ENCODE measurements around the gene KIFC3. TPM values are rescaled to one million over a fixed set of nuclear protein-coding genes. Genes with fewer than 3 reads are reported as not detected.
"Not testable (repeated sequence)": the region's sequence is repeated elsewhere in the genome, so short reads cannot be mapped to it uniquely, and the experiment has no call there.

The KIFC3 gene
- total RNA-seq, 2 experiments from 2014 or later: 3.0 to 3.1 TPM

DNA sequence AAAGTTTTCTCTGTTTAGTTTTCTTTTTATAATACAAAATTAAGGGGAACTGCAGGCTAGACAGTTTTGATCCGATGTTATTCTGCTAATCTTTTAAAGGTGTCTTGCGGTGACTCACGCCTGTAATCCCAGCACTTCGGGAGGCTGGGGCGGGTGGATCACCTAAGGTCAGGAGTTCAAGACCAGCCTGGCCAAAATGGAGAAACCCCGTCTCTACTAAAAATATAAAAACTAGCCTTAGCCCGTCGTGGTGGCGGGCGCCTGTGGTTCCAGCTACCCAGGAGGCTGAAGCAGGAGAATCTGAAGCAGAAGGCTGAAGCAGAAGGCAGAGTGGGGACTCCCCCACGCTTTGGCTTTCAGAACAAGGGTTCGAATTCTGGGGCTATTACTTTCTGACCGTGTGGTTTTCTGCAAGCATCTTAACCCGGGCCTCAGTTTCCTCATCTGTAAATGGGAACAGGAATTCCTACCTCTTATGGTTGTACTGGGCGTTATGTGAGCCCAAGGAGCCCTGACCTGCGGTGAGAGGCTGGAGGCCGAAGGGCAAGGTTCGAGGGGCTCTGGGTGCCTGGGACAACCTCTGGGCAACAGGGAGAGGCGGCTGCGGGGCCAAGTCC lies 67.9 kb downstream of the KIFC3 start:
- ChIA-PET POLR2A (interaction anchor here (0.6 to 1.2 kb wide), 3 partner anchors 41 to 152 kb away, joined by 3 to 5 read pairs (median 3); no protein-coding TSS in a partner anchor), CTCF (interaction anchor here (0.6 to 2.8 kb wide), 3 partner anchors 78 to 158 kb away, joined by 3 to 13 read pairs (median 12); no protein-coding TSS in a partner anchor)

DNA sequence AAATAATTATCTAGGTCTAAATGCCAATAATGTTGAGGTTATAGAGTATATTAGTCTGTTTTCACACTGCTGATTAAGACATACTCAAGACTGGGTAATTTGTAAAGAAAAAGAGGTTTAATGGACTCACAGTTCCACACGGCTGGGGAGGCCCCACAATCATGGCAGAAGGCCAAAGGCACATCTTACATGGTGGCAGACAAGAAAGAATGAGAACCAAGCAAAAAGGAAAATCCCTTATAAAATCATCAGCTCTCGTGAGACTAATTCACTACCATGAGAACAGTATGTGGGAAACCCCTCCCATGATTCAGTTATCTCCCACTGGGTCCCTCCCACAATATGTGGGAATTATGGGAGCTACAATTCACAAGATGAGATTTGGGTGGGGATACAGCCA lies 69.6 kb downstream of the KIFC3 start:
- CTCF ChIA-PET: no interaction called here
- POLR2A ChIA-PET: no interaction called here

DNA sequence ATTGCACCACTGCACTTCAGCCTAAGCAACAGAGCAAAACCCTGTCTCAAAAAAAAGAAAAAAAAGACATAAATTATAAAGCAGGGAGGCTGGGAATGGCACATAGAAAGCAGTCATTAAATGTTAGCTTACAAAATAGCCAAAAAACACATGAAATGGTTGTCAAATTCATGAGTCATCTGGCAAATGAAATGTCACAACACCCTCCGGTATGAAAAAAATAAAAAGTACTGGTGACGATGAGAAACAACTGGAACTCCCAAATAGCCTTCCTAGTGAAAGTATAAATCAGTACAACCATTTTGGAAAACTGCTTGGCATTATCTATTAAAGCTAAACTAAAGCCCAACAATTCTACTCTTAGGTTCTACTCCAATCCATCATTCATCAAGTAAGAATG lies 70.3 kb downstream of the KIFC3 start:
- ChIA-PET POLR2A (no interaction called here), CTCF (no interaction called here)

DNA sequence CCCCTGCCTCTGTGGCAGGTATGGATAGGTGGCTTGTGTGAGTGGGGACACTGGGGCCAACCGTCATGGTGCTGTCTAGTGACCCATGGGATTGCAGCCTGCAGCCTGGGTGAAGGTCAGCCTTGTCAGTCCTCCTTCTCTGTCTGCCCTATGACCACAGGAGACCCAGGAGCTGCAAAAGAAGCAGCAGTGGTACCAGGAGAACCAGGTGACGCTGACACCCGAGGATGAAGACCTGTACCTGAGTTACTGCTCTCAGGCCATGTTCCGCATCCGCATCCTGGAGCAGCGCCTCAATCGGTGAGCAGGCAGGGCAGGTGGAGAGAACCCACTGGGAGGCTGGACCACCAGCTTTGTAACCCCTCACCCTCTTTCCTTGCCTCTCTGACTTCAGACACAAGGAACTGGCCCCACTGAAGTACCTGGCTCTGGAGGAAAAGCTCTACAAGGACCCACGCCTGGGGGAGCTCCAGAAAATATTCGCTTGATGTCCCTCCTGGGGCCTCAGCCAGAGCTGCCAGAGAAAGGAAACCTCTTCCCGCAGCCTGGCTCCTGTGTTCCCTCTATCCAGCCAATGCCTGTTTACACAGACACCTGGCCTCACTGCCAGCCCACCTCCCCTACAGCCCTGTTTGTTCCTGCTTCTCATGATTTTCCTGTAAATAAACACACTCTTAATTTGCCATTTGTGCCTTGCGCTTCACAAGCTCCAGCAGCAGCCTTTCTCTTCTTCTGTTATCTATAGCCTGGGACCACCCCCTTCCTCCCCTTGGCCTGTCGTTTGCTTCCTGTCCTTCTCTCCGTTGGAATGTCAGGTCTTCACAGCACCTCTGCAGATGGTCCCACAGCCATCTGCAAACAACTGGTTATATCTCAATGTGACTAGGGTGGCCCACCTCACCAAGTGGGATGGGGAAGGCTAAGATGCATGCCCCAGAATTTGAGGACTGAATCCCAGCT lies 71.2 kb downstream of the KIFC3 start:
- ChIA-PET POLR2A (no interaction called here), CTCF (interaction anchor here (0.8 kb wide), 1 partner anchor 269 kb away, joined by 3 read pairs; the partner anchor contains the start of gene ZNF319)

DNA sequence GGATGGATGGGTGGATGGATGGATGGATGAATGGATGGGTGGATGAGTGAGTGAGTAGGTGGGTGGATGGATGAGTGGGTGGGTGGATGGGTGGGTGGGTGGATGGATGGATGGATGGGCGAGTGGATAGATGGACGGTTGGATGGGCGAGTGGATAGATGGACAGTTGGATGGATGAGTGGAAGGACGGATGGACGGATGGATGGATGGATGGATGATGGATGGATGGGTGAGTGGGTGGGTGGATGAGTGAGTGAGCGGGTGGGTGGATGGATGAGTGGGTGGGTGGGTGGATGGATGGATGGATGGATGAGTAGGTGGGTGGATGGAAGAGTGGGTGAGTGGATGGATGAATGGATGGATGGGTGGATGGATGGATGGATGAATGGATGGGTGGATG lies 72.4 kb downstream of the KIFC3 start:
- CTCF ChIA-PET: not testable (repeated sequence)

DNA sequence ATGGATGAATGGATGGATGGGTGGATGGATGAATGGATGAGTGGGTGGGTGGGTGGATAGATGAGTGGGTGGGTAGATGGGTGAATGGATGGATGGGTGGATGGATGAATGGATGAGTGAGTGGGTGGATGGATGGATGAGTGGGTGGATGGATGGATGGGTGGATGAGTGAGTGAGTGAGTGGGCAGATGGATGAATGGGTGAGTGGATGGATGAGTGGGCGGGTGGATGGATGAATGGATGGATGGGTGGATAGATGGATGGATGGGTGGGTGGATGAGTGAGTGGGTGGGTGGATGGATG lies 73.2 kb downstream of the KIFC3 start:
- ChIA-PET POLR2A (no interaction called here), CTCF (no interaction called here)

More for the DNA sequence above, 72.4 kb downstream of the KIFC3 start:
- POLR2A ChIA-PET: not testable (repeated sequence)

DNA sequence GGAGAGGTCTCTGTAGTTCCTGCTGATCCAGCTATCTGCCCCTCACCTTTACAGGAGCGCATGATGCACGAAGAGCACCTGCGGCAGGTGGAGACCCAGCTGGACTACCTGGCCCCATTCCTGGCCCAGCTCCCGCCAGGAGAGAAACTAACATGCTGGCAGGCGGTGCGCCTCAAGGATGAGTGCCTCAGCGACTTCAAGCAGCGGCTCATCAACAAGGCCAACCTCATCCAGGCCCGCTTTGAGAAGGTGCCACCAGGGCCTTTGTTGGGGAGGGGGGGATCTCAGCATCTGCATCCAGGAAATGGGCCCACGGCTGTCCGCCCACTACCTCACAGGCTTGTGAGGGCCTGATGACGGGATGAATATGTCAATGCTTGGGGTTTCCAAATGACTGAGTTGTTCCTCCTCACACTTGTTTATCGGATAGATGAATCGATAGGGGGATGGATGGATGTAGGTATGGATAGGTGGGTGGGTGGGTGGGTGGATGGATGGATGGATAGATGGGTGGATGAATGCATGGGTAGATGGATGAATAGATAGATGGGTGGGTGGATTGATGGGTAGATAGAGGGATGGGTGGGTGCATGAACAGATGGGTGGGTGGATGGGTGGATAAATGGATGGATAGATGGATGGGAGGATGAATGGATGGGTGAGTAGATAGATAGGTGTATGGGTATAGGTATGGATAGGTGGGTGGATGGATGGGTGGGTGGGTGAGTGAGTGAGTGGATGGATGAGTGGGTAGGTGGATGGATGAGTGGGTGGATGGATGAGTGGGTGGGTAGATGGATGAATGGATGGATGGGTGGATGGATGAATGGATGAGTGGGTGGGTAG lies 73.7 kb downstream of the KIFC3 start:
- ChIA-PET POLR2A (no interaction called here), CTCF (interaction anchor here (1.4 kb wide), 1 partner anchor 138 kb away, joined by 4 read pairs; no protein-coding TSS in a partner anchor)

DNA sequence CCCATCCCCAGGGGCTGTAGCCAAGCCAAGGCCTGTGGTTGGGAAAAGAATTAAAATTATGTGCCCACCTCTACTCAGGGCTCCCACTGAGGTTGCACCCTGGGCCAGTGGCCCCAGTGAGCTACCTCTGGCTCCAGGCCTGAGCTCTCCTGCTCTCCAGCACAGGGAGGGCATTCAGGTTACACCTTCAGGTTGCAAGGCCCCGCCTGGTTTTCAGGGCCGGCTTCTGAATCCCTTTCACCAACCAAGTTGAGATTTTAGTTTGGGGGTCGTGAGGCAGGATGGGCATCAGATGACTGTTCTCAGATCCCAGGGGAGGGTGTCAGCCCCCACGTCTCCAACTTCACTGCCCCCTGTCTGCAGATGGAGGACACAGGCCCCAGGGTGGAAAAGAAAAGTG lies 74.7 kb downstream of the KIFC3 start:
- POLR2A ChIA-PET: no interaction called here
- CTCF ChIA-PET: interaction anchor here (1.3 to 1.4 kb wide), 2 partner anchors 8 to 137 kb away, joined by 3 to 4 read pairs; partner anchors contain the start of gene KATNB1

DNA sequence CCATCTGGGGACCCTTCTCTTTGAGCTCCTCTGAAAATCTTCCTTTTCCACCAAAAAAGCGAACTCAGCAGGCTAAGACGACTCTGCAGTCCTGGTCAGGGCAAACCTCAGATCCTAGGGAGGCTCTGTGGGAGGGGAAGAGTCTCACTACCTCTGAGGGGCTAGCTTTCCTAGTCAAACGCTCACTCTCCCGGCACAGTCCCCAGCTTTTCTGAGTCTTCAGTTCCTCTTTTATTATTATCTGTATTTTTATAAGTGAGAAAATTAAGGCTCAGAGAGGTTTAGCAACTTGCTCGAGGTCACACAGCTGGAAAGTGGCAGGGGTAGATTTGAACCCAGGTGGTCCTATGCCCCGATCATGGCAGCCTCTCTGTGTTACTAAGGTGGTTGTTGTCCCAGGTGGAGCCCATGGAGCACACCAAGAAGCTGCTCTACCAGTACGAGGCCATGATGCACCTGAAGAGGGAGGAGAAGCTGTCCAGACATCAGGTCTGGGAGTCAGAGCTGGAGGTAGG lies 75.8 kb downstream of the KIFC3 start:
- CTCF ChIA-PET: interaction anchor here (1.2 to 1.3 kb wide), 2 partner anchors 9 to 78 kb away, joined by 3 to 4 read pairs; partner anchors contain the start of gene KATNB1
- POLR2A ChIA-PET: no interaction called here

DNA sequence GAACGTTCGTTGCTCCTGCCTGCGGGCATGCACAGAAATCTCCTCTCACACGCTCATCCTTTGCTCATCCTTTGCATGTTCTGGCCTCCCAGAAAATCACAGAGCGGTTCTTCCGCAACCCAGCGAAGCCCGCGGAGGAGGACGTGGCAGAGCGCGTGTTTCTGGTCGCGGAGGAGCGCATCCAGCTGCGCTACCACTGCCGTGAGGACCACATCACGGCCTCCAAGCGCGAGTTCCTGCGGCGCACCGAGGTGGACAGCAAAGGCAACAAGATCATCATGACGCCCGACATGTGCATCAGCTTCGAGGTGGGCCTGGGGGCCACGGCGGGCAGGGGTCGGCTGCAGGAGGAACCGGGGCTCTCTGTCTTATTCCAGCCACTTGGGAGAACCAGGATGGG lies 76.3 kb downstream of the KIFC3 start:
- ChIA-PET POLR2A (no interaction called here), CTCF (interaction anchor here (1.2 kb wide), 1 partner anchor 77 kb away, joined by 4 read pairs; no protein-coding TSS in a partner anchor)

DNA sequence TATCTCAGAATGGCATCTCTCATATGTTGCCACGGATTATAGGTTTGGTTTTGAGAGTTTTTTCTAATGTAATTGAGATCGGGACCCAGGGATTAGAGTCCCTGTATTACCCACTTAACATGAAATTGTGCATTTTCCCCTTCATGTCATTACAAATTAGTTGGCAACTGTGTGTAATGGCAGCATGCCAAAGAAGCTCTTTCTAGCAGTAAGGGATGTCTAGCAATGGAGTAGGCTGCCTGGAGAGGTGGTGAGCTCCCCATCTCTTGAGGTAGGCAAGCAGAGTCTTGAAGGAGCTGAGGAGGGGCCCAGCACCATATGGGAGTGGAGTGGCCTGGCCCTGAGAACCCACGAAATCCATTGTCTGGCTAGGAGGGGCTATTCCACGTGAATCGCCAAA lies 76.7 kb downstream of the KIFC3 start:
- ChIA-PET CTCF (interaction anchor here (1.2 kb wide), 1 partner anchor 77 kb away, joined by 4 read pairs; no protein-coding TSS in a partner anchor), POLR2A (no interaction called here)

DNA sequence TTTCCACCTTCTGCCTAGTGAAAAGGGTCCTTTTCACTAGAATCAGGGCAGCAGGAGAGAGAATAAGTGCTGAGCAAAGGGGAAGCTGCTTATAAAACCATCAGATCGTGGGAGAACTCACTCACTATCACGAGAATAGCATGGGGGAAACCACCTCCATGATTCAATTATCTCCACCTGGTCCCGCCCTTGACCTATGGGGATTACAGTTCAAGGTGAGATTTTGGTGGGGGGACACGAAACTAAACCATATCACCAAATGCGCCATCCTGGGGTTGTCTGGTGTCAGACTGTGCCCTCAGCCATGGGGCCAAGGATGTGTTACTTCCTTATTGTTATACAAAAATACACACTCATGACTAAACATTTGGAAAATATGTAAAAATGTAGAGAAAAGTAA lies 77.1 kb downstream of the KIFC3 start:
- CTCF ChIA-PET: interaction anchor here (1.1 to 1.3 kb wide), 3 partner anchors 76 to 149 kb away, joined by 3 to 5 read pairs (median 4); no protein-coding TSS in a partner anchor
- POLR2A ChIA-PET: no interaction called here

DNA sequence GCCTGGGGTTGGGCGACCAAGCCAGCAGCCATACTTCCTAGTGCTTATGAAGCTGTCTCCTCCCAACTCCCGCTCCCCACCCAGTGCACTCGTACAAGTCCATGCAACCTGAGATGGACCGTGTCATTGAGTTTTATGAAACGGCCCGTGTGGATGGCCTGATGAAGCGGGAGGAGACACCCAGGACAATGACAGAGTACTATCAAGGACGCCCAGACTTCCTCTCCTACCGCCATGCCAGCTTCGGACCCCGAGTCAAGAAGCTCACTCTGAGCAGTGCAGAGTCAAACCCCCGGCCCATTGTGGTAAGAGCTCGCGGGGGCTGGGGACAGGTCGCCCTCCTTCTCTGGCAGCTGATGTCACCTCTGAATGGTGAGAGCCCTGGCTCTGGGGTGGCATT lies 77.8 kb downstream of the KIFC3 start:
- ChIA-PET CTCF (interaction anchor here (1.1 to 1.3 kb wide), 2 partner anchors 77 to 148 kb away, joined by 3 to 5 read pairs; no protein-coding TSS in a partner anchor), POLR2A (no interaction called here)

DNA sequence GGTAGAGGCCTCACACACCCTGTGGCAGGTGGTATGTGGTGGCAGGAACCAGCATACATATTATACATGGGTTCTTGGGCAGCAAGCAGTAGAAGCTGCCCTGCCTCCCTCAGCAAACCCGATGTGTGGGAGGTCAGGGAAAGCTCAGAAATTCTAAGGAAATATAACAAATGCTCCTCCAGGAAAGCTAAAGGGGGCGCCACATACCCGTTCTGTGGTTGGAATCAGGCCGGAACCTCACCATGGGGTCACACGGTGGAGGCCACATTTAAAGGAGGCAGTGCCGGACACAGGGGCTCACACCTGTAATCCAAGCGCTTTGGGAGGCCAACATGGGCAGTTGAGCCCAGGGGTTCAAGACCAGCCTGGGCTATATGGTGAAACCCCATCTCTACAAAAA lies 79.1 kb downstream of the KIFC3 start:
- ChIA-PET CTCF (interaction anchor here (1.0 to 1.2 kb wide), 2 partner anchors 132 to 147 kb away, joined by 3 to 4 read pairs; no protein-coding TSS in a partner anchor), POLR2A (no interaction called here)

DNA sequence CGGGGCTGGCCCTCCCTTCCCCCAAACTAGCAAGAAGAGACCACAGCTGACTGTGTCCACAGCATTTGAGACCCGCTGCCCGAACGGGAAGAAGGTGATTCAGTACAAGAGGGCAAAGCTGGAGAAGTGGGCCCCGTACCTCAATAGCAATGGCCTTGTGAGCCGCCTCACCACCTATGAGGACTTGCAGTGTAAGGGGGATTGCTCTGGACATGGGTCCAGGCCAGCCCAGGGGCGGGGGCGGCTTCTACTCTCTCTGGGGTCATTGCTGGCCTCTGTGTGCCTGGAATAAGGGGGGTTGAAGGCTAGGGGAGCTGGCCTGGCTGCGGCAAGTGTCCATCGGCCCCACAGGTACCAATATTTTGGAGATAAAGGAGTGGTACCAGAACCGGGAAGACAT lies 79.6 kb downstream of the KIFC3 start:
- CTCF ChIA-PET: interaction anchor here (1.0 to 1.2 kb wide), 2 partner anchors 132 to 146 kb away, joined by 3 to 4 read pairs; no protein-coding TSS in a partner anchor

DNA sequence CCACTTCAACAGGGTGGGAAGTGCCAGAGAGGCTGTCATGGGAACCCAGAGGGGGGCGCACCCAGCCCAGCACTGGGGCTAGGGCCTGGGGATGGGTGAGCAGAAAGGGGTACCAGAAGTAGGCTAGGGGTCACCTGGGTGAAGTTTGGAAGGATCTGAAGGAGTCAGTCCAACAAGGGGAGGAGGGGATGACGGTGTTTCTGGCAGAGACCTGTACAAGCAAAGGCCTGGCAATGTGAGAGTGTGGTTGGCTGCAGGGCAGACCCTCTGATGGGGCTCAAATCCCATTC lies 80.1 kb downstream of the KIFC3 start:
- ChIA-PET CTCF (no interaction called here), POLR2A (no interaction called here)

More for the DNA sequence above, 79.6 kb downstream of the KIFC3 start:
- POLR2A ChIA-PET: no interaction called here

DNA sequence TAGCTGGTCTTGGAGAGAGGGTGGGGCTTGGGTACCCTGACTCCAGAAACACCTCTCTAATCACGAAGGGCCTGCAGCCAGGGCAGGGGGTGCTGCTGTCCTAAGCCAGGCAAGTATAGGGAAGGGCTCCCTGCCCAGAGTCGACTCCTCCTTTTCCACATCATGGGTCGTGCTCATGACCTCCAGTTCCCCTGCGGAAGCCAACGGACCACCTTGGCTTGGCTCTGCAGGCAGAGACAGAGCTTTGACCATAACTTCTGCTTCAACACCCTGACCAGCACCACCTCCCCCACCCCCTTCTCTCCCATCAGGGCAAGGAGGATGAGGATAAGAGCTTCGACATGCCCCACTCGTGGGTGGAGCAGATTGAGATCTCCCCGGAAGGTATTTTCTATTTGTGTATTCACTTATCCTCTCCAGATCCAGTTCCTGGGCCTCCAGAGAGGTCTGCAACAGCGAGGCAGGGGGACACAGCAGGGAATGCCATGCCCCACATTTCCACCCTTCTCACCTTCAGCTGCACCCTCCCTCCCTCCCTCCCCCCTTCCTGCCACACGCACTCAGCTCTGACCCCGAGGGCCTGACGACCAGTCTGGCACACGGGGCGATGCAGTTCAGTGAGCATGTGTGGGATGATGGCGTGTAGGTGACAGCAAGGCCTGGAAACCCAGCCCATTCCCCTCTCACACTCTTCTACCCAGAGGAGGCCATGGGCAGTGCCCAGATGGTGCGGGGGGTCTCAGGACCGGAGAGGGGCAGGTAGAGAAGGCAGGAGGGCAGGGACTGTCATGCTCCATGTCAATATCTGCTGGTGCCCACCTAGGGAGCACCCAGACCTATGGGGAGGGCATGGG lies 80.7 kb downstream of the KIFC3 start:
- CTCF ChIA-PET: interaction anchor here (1.3 kb wide), 1 partner anchor 9 kb away, joined by 3 read pairs; no protein-coding TSS in a partner anchor
- POLR2A ChIA-PET: no interaction called here

DNA sequence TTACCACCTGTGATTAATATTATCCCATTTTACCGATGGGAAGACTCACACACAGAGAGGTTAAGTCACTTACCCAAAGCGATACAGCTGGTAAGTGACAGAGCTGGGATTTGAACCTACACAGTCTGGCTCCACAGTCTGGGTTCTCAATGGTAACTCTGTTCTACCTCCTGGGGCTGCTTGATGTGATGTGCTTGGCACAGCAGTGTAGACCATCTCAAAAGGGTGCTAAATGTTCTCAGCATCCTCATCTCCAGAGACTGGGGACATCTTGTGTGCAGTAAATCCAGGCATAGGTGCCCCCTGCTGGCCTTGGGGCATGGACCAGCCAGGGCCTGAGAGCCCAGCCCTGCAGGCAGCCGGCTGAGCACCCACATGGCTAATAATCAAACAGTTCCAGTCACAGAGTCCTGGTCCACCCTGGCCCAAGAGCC lies 82.1 kb downstream of the KIFC3 start:
- ChIA-PET POLR2A (no interaction called here), CTCF (no interaction called here)

DNA sequence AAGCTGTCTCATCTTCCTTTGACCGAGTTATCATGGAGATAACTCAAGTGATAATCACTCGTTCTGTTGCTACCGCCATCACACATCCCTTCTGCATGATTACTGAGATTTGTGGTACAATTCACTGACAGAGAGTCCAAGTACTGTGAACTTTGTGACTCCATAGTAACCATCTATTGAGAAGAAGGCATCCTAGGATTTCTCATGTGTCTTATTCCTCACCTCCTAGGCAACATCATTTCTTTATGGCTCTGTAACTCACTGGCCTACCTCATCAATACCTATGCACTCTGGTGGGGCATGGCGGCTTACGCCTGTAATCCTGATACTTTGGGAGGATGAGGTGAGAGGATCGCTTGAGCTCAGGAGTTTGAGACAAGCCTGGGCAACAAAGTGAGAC lies 88.2 kb downstream of the KIFC3 start:
- POLR2A ChIA-PET: no interaction called here

More for the DNA sequence above, 88.2 kb downstream of the KIFC3 start:
- CTCF ChIA-PET: no interaction called here
